ENCODE data around the gene GUK1. TPM values are rescaled to one million over a fixed set of nuclear protein-coding genes. Genes with fewer than 3 reads are reported as not detected.

The GUK1 gene
- total RNA-seq, 1 donor from 2014 or later = 91.6 TPM

GRCh38 chr1:228131766-228132165 lies 8.3 kb upstream of the GUK1 start:
- DNase-seq = no peak

- no peak for DNase-seq
These were observed 5.5 kb upstream of the GUK1 start for GRCh38 chr1:228134591-228134990.

- no peak for DNase-seq
These were observed 3.2 kb upstream of the GUK1 start for GRCh38 chr1:228136901-228137300.

- no peak for DNase-seq
These were observed 611 bp upstream of the GUK1 start for GRCh38 chr1:228139406-228139930.

GRCh38 chr1:228140724-228141225 lies 696 bp downstream of the GUK1 start:
- no peak for DNase-seq

GRCh38 chr1:228141226-228142044 lies 1.4 kb downstream of the GUK1 start:
- DNase-seq = peak; percentile 31

GRCh38 chr1:228142155-228142691 lies 2.1 kb downstream of the GUK1 start:
- no peak for DNase-seq

GRCh38 chr1:228142701-228143136 lies 2.6 kb downstream of the GUK1 start:
- DNase-seq = no peak

GRCh38 chr1:228143480-228144192 lies 3.6 kb downstream of the GUK1 start:
- DNase-seq = no peak

- DNase-seq = no peak
These were observed 4.3 kb downstream of the GUK1 start for GRCh38 chr1:228144193-228144992.

GRCh38 chr1:228144993-228145343 lies 4.9 kb downstream of the GUK1 start:
- no peak for DNase-seq

GRCh38 chr1:228145463-228146416 lies 5.7 kb downstream of the GUK1 start:
- DNase-seq = no peak

- DNase-seq = no peak
These were observed 6.5 kb downstream of the GUK1 start for GRCh38 chr1:228146417-228147150.

GRCh38 chr1:228147151-228147693 lies 7.1 kb downstream of the GUK1 start:
- no peak for DNase-seq

- DNase-seq = no peak
These were observed 7.7 kb downstream of the GUK1 start for GRCh38 chr1:228147768-228148167.

GRCh38 chr1:228148196-228148861 lies 8.2 kb downstream of the GUK1 start:
- no peak for DNase-seq

- no peak for DNase-seq
These were observed 8.9 kb downstream of the GUK1 start for GRCh38 chr1:228148935-228149405.

- DNase-seq = peak; percentile 21
These were observed 9.5 kb downstream of the GUK1 start, which contains the start of gene GJC2 for GRCh38 chr1:228149406-228150119. GJC2 (plus strand) TSS chr1:228149930; CDS start chr1:228157759, 7,829 bp downstream.

All from occipital lobe (tissue), 2 donors.